Activated CD8-positive, alpha-beta memory T cell treated with anti-CD3 and anti-CD28 coated beads, Interleukin-2, amount 50 U/mL, for 24 hours (primary cell): ENCODE measurements around the gene MKLN1.
A peak's percentile ranks its signal among the peaks of the same experiment; 100 is the strongest.
"Not testable (repeated sequence)": the region's sequence is repeated elsewhere in the genome, so short reads cannot be mapped to it uniquely, and the experiment has no call there.

ENCODE experiments used
- DNase-seq: peaks from one replicate; pipeline ENCODE4 v3.0.0-alpha.2; 2020; ENCODE audit errors: extremely low read depth

Gene MKLN1

DNA sequence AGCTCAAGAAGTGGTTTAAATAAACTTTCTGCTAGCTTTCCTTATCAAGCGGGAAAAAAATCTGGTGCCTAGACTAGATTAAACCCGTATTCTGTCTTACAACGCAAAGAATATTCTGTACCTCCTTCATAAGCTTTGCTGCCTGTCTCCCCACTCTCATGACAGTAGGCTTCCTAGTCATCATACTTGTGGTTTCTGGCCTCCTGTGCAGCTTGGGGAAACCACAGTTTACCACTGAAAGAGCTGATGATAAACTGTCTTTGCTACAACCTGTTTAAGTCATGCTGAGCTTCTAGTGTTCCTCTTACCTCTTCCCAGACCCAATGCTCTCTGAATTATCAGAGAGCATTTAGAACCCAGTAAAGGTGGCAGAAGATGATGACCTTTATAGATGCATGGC, 173.7 kb downstream of the MKLN1 start:
- peak; percentile 12 for DNase-seq

- no peak for DNase-seq
Measured at GRCh38 chr7:131501930-131502685, 174.4 kb downstream of the MKLN1 start.

DNA sequence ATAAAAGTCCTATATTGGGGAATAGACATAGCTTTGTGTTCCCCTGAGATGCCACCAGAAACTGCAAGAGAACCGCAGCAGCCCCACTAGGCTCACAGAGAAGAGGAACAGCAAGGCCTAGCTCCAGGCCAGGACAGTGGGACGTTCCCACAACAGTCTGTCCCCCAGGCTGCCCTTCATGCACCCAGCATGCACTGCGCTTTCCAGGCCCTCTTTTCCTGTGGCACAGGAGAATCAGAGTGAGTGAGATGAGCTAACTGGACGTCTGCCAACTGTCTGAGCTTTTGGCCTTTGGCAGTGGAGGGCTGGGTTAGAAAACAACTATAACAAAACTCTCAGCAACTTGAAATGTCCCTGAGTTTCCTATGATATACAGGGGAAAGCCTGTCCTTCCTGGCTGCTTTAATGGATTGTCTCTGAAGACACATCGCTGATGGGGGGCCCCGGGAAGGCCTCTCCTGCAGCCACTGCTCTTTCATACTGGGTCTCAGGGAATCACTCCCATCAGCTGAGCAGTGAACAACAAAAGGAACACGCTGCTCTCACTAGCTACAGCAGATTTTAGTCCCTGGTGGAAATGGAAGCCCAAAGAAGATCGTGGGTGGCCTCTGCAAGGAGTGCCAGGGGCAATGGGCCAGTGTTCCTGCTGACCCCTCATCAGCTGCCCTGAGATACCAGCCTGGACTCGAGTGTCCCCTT, 175.3 kb downstream of the MKLN1 start:
- DNase-seq = no peak

- DNase-seq = no peak
Measured at GRCh38 chr7:131503639-131504038, 176.0 kb downstream of the MKLN1 start.

DNA sequence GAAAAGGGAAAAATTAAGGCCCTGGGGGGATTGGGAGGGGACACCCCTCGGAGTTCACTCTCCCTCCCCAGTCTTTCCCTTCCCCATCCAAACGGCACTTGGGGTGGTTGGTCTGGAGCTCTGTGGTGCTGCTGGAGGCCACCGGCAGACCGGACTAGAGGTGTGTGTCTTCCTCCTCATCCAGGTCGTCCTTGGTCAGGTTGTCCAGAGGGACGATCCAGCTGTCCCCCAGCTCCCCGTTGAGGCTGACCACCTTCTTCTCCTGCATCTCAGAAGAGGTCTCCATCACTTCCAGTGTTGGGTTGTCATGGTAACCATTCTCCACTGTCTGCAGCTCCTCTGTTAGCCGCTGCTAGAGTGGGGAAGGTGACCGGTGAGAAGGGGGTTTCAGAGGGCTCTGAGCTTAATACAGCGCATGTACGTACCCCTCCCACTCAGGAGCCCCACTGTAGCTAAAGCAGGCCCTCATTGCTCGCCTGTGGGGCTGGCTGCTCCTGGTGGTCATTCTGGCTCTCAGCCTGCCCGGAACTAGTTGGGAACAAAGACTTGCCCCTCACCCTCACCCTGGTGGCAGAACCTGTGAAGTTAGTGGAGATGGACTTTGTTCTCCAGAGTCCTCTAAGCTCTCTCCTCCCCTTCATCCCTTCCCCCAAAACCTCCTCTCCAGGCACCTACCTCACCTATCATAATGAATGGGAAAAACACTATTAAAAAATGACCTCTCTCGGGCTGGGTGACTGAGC, 176.7 kb downstream of the MKLN1 start:
- no peak for DNase-seq

GRCh38 chr7:131505037-131505620, 177.5 kb downstream of the MKLN1 start:
- DNase-seq = not testable (repeated sequence)

DNA sequence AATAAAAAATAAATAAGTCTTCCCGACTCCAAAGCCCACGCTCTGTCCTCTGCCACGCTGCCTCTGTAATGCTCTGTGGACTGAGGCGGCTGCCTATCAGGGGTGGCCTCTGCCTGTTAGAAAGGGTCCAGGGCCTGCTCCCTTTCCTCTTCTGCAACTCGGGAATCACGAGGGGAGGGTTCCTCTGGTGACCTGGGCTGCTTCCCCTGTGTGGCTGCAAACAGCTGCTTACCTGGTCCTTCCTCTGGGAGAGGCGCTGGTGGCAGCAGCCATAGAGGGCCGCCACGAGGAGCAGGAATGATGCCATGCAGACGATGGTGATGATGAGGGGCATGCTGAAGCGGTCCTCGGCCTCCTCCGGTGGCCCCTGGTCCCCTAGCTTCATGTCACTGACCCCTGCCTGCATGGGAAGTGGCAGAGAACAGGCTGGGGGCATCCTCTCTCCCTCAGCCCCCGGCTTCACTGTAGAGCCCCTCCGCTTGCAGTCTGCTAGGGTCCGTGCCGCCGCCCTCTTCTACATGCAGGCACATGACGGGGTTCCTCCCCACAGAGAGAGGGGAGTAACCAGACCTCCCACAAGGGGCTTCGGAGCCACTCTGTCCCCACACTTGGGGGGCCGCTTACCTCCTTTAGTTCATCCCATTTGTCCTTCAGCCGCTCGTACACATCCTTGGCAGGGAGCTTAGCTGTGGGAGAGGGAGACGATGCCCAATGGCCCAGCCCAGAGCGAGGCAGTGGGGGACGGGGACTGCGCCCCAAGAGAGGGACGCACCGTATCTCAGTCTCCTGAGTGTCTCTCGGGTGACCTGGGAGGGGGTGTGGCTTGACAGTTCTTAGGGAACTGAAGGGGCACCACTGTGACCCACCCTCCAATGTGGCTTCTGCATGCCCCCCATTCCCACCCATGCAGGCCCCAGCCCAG, 178.2 kb downstream of the MKLN1 start:
- no peak for DNase-seq

DNA sequence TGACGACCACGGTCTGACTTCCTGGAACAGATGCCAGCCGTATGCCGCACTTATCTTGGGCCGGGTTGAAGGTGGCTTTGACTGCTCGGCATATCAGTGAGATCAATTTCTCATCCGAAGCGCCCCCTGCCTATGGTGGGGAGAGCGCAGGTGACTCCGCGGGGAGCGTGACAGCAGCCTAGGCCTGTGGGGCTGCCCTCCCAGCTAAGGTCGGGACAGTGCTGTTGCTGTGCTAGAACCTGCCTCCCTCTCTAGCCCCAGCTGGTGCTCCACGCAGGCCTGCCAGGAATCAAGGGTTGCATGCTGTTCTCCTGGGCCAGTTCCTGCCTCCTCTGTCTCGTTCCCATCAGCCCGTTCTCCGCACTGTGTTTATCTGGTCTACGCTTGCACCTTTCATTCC, 178.9 kb downstream of the MKLN1 start:
- no peak for DNase-seq

- DNase-seq = peak; percentile 59
Measured at GRCh38 chr7:131507592-131508331, 180.1 kb downstream of the MKLN1 start.

GRCh38 chr7:131508754-131509486, 181.2 kb downstream of the MKLN1 start:
- DNase-seq = no peak

DNA sequence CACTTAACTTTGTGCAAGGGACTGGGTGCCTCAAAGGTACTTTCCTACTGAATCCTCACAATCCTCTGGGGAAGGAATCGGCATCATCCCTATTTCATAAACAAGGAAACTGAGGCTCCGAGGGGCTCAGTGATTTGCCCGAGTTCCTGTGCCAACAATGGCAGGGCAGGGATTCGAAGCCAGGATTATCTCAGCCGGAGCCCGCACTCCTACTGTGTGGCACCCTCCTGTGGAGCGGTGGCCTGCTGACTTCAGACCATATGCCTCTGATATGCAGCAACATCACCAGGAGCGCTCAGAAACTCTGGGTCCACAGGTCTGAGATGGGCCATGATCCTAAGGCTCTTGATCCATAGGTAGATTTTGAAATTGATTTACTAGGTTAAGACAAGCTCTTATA, 182.1 kb downstream of the MKLN1 start:
- DNase-seq = no peak

GRCh38 chr7:131511071-131511470, 183.4 kb downstream of the MKLN1 start:
- no peak for DNase-seq

- DNase-seq = no peak
Measured at GRCh38 chr7:131511774-131512535, 184.3 kb downstream of the MKLN1 start.

DNA sequence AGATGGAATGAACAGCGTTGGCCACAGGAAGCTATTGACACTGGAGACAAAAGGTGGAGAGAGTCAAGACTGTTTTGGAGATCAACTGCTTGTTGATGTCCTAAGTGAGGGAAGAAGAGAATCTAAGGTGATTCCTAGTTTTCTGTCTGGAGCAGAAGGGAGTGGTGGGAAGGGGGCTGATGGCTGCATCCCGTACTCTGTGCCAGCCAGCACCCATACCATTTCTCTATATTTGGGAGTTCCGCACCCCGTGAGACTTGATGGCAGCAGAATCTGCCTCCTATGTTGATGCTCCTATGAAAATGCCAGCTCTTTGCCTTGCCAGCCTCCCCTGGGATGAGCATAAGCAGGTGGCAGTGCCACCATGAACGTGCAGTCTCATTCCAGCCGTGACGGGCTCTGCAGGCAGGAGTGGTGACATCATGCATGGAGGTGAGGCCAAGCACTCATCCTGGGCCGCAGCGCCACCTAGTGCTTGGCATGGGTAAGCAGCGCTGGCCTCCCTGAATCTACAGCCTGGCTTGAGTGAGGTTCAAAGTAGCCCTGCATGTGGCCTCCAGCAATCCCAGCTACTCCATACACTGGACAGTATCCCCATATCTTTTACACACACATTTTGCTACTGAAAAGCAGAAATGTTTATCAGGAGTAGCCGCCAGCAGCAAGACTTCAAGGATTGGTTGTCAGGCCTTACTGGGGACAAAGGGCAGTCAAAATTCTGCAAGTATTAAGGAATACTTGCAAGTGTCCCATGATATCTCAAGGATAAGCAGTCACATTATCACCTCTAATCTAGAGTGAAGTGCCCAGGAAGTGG, 185.8 kb downstream of the MKLN1 start:
- DNase-seq = peak; percentile 52

DNA sequence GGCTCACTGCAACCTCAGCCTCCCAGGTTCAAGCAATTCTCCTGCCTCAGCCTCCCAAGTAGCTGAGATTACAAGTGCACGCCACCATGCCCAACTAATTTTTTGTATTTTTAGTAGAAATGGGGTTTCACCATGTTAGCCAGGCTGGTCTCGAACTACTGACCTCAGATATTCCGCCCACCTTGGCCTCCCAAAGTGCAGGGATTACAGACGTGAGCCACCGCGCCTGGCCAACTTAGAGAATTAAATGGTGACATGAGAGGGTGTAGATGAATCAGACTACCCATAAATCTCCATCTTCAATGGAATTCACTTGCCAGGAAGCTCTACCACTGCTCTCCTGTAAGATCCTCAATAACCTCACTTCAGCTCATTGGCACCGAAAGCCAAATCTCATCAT, 187.8 kb downstream of the MKLN1 start:
- not testable (repeated sequence) for DNase-seq

DNA sequence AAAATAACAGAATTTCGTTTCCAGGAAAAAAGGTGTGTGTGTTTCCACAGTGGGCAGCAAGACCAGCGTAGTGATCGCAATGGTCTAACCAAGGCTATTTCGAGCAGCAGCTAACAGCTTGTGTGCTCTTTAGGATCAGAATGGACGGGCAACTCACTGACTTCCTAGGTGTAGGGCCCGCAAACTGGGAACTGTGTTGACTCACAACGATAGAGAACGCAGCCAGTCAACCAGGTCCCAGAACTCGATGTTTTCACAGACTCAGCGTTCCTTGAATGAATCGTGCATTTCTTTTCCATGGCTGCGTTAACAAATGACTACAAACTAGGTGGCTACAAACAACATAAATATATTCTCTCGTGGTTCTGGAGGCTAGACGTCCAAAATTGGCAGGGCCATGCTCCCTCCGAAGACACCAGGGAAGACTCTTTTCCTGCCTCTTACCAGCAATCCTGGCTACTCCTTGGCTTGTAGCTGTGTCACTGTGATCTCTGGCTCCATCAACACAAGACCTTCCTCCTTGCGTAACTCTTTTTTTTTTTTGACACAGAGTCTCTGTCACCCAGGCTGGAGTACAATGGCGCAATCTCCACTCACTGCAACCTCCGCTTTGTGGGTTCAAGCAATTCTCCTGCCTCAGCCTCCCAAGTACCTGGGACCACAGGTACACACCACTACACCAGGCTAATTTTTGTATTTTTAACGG, 189.7 kb downstream of the MKLN1 start:
- DNase-seq = no peak

DNA sequence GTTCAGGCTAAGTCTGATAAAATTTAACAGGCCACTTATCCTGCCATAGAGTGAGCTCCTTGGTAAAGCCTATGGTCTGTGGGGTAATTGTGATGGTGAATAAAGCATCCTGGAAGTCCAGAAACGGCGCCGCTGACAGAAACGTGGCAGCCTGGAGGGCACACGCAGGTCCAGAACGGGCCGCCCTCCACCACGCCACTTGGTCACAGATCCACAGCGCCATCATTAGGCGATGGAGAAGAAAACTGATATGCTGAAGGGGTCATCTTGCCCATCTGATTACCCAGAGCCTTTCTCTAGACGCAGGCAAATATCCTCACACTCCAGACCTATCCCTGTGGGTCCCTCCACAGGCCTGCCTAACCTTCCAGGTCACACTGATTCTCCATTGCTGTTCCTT, 190.9 kb downstream of the MKLN1 start:
- no peak for DNase-seq
